HEK293 (cell line): Measurements from ENCODE around the gene G2E3.

Experiments used
- CTCF ChIA-PET: fragments of 350-600 bp; formaldehyde crosslinking; extraction: SDS; loops from one replicate; lab custom pipeline; 2021; ENCODE audit warnings: antibody characterized with exemption; lab: Yijun Ruan, JAX
- POLR2A ChIA-PET: fragments of 300-600 bp; formaldehyde crosslinking; extraction: SDS; loops from one replicate; lab custom pipeline; 2020; ENCODE audit warnings: antibody characterized with exemption, inconsistent platforms; lab: Yijun Ruan, JAX
- H3K27ac ChIP-seq: fragments of 200-500 bp; sonication (Bioruptor generic); 2 replicates; pipeline ENCODE4 v1.5.1; 2014; ENCODE audit warnings: low read depth, low read length, control low read depth, inconsistent platforms; ENCODE audit errors: extremely low read depth
- H3K36me3 ChIP-seq, 2 experiments: fragments of 200-500 bp in 1 of 2; sonication (Bioruptor generic) in 1 of 2; 1 replicate in 1 of 2; 2 replicates in 1 of 2; pipeline ENCODE4 v1.5.1; 2014 to 2017; ENCODE audit warnings: inconsistent platforms in 2 of 2, low read length in 2 of 2; ENCODE audit not compliant: control insufficient read depth in 2 of 2, insufficient read depth in 1 of 2
- H3K4me1 ChIP-seq: fragments of 200-500 bp; sonication (Bioruptor generic); 2 replicates; pipeline ENCODE4 v1.5.1; 2014; ENCODE audit warnings: mild to moderate bottlenecking, low read length, inconsistent platforms; ENCODE audit not compliant: control insufficient read depth, insufficient read depth
- H3K4me3 ChIP-seq: 2 replicates; pipeline ENCODE4 v1.5.1; 2011; ENCODE audit warnings: low read depth, mild to moderate bottlenecking, control low read depth, low read length, moderate library complexity
- H3K9me3 ChIP-seq: fragments of 200-500 bp; sonication (Bioruptor generic); 2 replicates; pipeline ENCODE4 v1.5.1; 2014; ENCODE audit warnings: low read depth, low read length, inconsistent platforms; ENCODE audit not compliant: control insufficient read depth, insufficient read depth
- GFI1B ChIP-seq: fragments of 450-650 bp; formaldehyde crosslinking; IDR thresholded peaks from 2 replicates; pipeline ENCODE4 v1.5.1; 2016; ENCODE audit warnings: missing biosample characterization, missing genetic modification characterization
- KLF17 ChIP-seq: fragments of 450-650 bp; formaldehyde crosslinking; IDR thresholded peaks from 2 replicates; pipeline ENCODE4 v1.5.1; 2016; ENCODE audit warnings: missing biosample characterization, missing genetic modification characterization
- PBX3 ChIP-seq: sonication (generic); formaldehyde crosslinking; IDR thresholded peaks from 2 replicates; pipeline ENCODE4 v1.8.1; 2022; ENCODE audit warnings: mild to moderate bottlenecking, moderate library complexity, missing genetic modification reagents
- ZBTB10 ChIP-seq: fragments of 450-650 bp; formaldehyde crosslinking; IDR thresholded peaks from 2 replicates; pipeline ENCODE4 v1.5.1; 2016; ENCODE audit warnings: missing biosample characterization, missing genetic modification characterization
- ZBTB48 ChIP-seq: fragments of 450-650 bp; formaldehyde crosslinking; IDR thresholded peaks from 2 replicates; pipeline ENCODE4 v1.5.1; 2016; ENCODE audit warnings: missing biosample characterization, missing genetic modification characterization
- ZBTB49 ChIP-seq: fragments of 450-650 bp; formaldehyde crosslinking; IDR thresholded peaks from 2 replicates; pipeline ENCODE4 v1.5.1; 2016; ENCODE audit warnings: missing biosample characterization, missing genetic modification characterization, low read depth
- ZBTB8A ChIP-seq: fragments of 450-650 bp; formaldehyde crosslinking; IDR thresholded peaks from 2 replicates; pipeline ENCODE4 v1.5.1; 2016; ENCODE audit warnings: missing biosample characterization, missing genetic modification characterization
- ZFHX2 ChIP-seq: fragments of 450-650 bp; formaldehyde crosslinking; conservative IDR thresholded peaks from 2 replicates; pipeline ENCODE4 v1.5.1; 2016; ENCODE audit warnings: missing biosample characterization, missing genetic modification characterization
- ZNF114 ChIP-seq: fragments of 450-650 bp; formaldehyde crosslinking; IDR thresholded peaks from 2 replicates; pipeline ENCODE4 v1.5.0; 2017; ENCODE audit warnings: missing biosample characterization, missing genetic modification characterization
- ZNF157 ChIP-seq: fragments of 450-650 bp; formaldehyde crosslinking; IDR thresholded peaks from 2 replicates; pipeline ENCODE4 v1.5.1; 2016; ENCODE audit warnings: missing biosample characterization, missing genetic modification characterization
- ZNF202 ChIP-seq: fragments of 450-650 bp; formaldehyde crosslinking; IDR thresholded peaks from 2 replicates; pipeline ENCODE4 v1.5.1; 2016; ENCODE audit warnings: missing biosample characterization, missing genetic modification characterization, borderline replicate concordance
- ZNF280D ChIP-seq: fragments of 450-650 bp; formaldehyde crosslinking; IDR thresholded peaks from 2 replicates; pipeline ENCODE4 v1.5.1; 2016; ENCODE audit warnings: missing biosample characterization, missing genetic modification characterization
- ZNF350 ChIP-seq: fragments of 450-650 bp; formaldehyde crosslinking; IDR thresholded peaks from 2 replicates; pipeline ENCODE4 v1.5.0; 2017; ENCODE audit warnings: missing biosample characterization, mild to moderate bottlenecking, missing genetic modification characterization
- ZNF510 ChIP-seq: fragments of 450-650 bp; formaldehyde crosslinking; IDR thresholded peaks from 2 replicates; pipeline ENCODE4 v1.5.1; 2018; ENCODE audit warnings: mild to moderate bottlenecking, missing genetic modification characterization, missing biosample characterization; ENCODE audit not compliant: insufficient replicate concordance
- ZNF521 ChIP-seq: fragments of 450-650 bp; formaldehyde crosslinking; IDR thresholded peaks from 2 replicates; pipeline ENCODE4 v1.5.1; 2017; ENCODE audit warnings: missing biosample characterization, mild to moderate bottlenecking, missing genetic modification characterization
- ZNF580 ChIP-seq: fragments of 450-650 bp; formaldehyde crosslinking; IDR thresholded peaks from 2 replicates; pipeline ENCODE4 v1.5.1; 2016; ENCODE audit warnings: missing biosample characterization, missing genetic modification characterization
- ZNF645 ChIP-seq: fragments of 450-650 bp; formaldehyde crosslinking; IDR thresholded peaks from 2 replicates; pipeline ENCODE4; 2016; ENCODE audit warnings: missing biosample characterization, missing genetic modification characterization
- ZNF76 ChIP-seq: fragments of 450-650 bp; formaldehyde crosslinking; IDR thresholded peaks from 2 replicates; pipeline ENCODE4; 2016; ENCODE audit warnings: low read depth, missing biosample characterization, missing genetic modification characterization, borderline replicate concordance
- ZNF768 ChIP-seq: fragments of 450-650 bp; formaldehyde crosslinking; IDR thresholded peaks from 2 replicates; pipeline ENCODE4 v1.5.1; 2018; ENCODE audit warnings: missing biosample characterization, mild to moderate bottlenecking, missing genetic modification characterization

The G2E3 gene

GRCh38 chr14:30580616-30581282 is 21.8 kb downstream of the G2E3 start (continued):
- TF ChIP-seq ZFHX2 = no peak
- no peak for TF ChIP-seq ZBTB48 (tag by site-specific recombination)
- TF ChIP-seq ZNF645 (tag by site-specific recombination) = no peak
- no peak for TF ChIP-seq ZNF76 (tag by site-specific recombination)

GRCh38 chr14:30581283-30581625 is 22.3 kb downstream of the G2E3 start:
- no peaks in the 10 kb centered on the region for H3K9me3 ChIP-seq
- H3K27ac ChIP-seq = no peak overlapping the region
- CTCF ChIA-PET = no interaction called here
- H3K36me3 ChIP-seq = peaks cover 0 to 19% of the 10 kb centered on the region in 2 experiments
- POLR2A ChIA-PET = no interaction called here
- TF ChIP-seq PBX3 (CRISPR knock-in tag) = no peak
- 0 out of 2 replicates have a peak, but pooled peaks have one; percentile 21 for TF ChIP-seq ZNF202 (tag by site-specific recombination)
- no peak overlapping the region for H3K4me3 ChIP-seq
- peaks cover 12% of the 10 kb centered on the region for H3K4me1 ChIP-seq

- ChIA-PET CTCF (interaction anchor here (0.5 kb wide), 1 partner anchor 398 kb away, joined by 3 read pairs; no protein-coding TSS in a partner anchor), POLR2A (no interaction called here)
- Histone ChIP-seq H3K4me3 (no peak overlapping the region), H3K4me1 (peaks cover 10% of the 10 kb centered on the region), H3K27ac (no peak overlapping the region), H3K36me3 (peaks cover 6 to 21% of the 10 kb centered on the region in 2 experiments), H3K9me3 (no peaks in the 10 kb centered on the region)
- no peak for TF ChIP-seq ZNF157 (tag by site-specific recombination)
- no peak for TF ChIP-seq KLF17
- TF ChIP-seq ZBTB10 = no peak
- no peak for TF ChIP-seq ZNF521 (tag by site-specific recombination)
- TF ChIP-seq ZNF580 (tag by site-specific recombination) = no peak
- TF ChIP-seq ZBTB49 = no peak
- TF ChIP-seq ZNF768 (tag by site-specific recombination) = no peak
- TF ChIP-seq ZBTB8A (tag by site-specific recombination) = no peak
- TF ChIP-seq ZNF350 (tag by site-specific recombination) = no peak
- no peak for TF ChIP-seq ZNF510 (tag by site-specific recombination)
- TF ChIP-seq GFI1B (tag by site-specific recombination) = no peak
- no peak for TF ChIP-seq ZNF280D
- no peak for TF ChIP-seq ZNF114 (tag by site-specific recombination)
These were observed 23.4 kb downstream of the G2E3 start for GRCh38 chr14:30582376-30582775.
